HG03103 (cell line): ENCODE data around the gene TTC12.

Experiments
- ATAC-seq: cut with Tn5 transposase; IDR thresholded peaks from one replicate; pipeline ENCODE4 v1.9.1; 2021; ENCODE audit warnings: low read depth; ENCODE audit not compliant: unreplicated experiment

The TTC12 gene

GRCh38 chr11:113314389-113315301 is at the start of gene TTC12:
TSS of gene TTC12 (plus strand) at chr11:113314583. CDS start at chr11:113316258, 1,675 bp downstream.
- peak; percentile 98 for ATAC-seq

- ATAC-seq = no peak
Measured at GRCh38 chr11:113265362-113265761, 49.0 kb upstream of the TTC12 start.

GRCh38 chr11:113267493-113267892 is 46.9 kb upstream of the TTC12 start:
- no peak for ATAC-seq

GRCh38 chr11:113269096-113269495 is 45.3 kb upstream of the TTC12 start:
- ATAC-seq = no peak

- ATAC-seq = no peak
Measured at GRCh38 chr11:113269636-113270035, 44.7 kb upstream of the TTC12 start.

- no peak for ATAC-seq
Measured at GRCh38 chr11:113270080-113270479, 44.3 kb upstream of the TTC12 start.

GRCh38 chr11:113271551-113272245 is 42.7 kb upstream of the TTC12 start:
- ATAC-seq = no peak

- ATAC-seq = no peak
Measured at GRCh38 chr11:113272281-113272680, 42.1 kb upstream of the TTC12 start.

- ATAC-seq = no peak
Measured at GRCh38 chr11:113272927-113273615, 41.3 kb upstream of the TTC12 start.

- ATAC-seq = no peak
Measured at GRCh38 chr11:113273720-113274119, 40.7 kb upstream of the TTC12 start.

GRCh38 chr11:113274713-113275582 is 39.4 kb upstream of the TTC12 start:
- no peak for ATAC-seq

GRCh38 chr11:113275602-113276001 is 38.8 kb upstream of the TTC12 start:
- ATAC-seq = no peak

GRCh38 chr11:113276466-113276865 is 37.9 kb upstream of the TTC12 start:
- ATAC-seq = no peak

- ATAC-seq = no peak
Measured at GRCh38 chr11:113277907-113278306, 36.5 kb upstream of the TTC12 start.

- ATAC-seq = no peak
Measured at GRCh38 chr11:113278481-113278880, 35.9 kb upstream of the TTC12 start.

GRCh38 chr11:113278925-113279324 is 35.5 kb upstream of the TTC12 start:
- ATAC-seq = no peak

- no peak for ATAC-seq
Measured at GRCh38 chr11:113279591-113279990, 34.8 kb upstream of the TTC12 start.

- ATAC-seq = no peak
Measured at GRCh38 chr11:113281052-113281725, 33.2 kb upstream of the TTC12 start.

GRCh38 chr11:113282898-113283437 is 31.4 kb upstream of the TTC12 start:
- ATAC-seq = no peak
